ENCODE results near the gene NME5.
A peak's percentile ranks its signal among the peaks of the same experiment; 100 is the strongest.
"Not testable (repeated sequence)": the region's sequence is repeated elsewhere in the genome, so short reads cannot be mapped to it uniquely, and the experiment has no call there.

The NME5 gene, protein sequence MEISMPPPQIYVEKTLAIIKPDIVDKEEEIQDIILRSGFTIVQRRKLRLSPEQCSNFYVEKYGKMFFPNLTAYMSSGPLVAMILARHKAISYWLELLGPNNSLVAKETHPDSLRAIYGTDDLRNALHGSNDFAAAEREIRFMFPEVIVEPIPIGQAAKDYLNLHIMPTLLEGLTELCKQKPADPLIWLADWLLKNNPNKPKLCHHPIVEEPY

DNA sequence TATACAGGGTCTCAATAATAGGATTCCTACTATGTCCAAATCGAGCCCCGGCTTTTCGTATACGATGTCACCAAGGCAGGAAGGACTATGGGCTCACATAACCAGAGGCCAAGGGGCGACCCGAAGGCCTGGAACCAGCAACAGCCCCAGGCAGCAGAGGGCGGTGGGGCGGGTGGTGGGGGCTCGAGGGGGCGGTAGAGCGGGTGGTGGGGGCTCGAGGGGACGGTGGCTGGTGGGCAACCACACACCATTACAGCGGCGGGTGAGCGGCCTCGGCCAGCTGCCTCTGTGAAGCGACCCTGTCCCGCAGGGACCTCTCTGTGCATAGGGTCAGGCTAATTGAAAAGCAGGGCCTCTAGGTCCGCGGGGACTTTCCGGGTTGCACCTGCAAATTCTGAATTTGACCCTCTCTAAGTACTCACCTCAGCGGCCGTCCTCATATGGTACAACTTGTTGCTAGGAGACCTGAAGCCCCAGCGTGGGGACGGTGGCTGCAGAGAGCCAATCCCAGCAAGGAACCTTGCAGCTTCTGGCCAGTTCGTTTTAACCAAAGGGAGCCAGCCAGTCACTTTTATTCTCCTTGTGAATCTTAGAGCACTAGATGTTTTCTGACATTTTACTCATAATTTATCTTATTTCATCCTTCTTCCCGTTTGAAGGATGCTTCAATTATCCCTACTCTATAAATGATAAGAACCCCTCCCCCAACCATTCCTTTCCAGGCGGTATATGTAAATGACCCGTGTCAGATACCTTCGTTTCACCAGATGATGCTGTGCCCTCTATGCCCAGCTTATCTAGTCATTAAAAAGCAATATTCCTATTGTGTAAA is at the start of gene NME5:
NME5 (minus strand) TSS at position 480 of the 832 bp plus-strand sequence. CDS start 648 bp downstream, outside the sequence.
- no peak for FAIRE-seq

DNA sequence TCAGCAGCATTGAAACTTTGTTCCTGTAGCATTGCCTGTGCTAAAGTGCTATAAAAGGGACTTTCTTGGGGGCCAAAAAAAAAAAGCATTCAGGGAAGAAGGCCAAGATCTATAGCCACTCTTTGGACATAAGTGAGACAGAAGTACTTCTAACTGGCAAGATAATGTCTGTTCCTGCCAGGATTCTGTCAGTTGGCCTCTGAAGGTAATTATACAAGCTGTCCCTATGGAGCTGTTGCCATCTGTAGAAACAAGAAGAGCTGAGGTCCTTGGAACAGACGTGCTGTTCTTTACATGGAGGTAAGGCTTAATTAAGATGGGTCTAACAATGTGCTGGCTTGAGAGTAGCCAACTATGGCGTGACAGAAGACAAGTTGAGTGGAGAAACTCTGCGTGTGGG is 49.4 kb upstream of the NME5 start:
- DNase-seq (ENCODE audit: insufficient read length, low spot score) (no peak), FAIRE-seq (no peak)

More for the DNA sequence above, at the start of gene NME5:
- DNase-seq (ENCODE audit: insufficient read length, low spot score) = no peak

DNA sequence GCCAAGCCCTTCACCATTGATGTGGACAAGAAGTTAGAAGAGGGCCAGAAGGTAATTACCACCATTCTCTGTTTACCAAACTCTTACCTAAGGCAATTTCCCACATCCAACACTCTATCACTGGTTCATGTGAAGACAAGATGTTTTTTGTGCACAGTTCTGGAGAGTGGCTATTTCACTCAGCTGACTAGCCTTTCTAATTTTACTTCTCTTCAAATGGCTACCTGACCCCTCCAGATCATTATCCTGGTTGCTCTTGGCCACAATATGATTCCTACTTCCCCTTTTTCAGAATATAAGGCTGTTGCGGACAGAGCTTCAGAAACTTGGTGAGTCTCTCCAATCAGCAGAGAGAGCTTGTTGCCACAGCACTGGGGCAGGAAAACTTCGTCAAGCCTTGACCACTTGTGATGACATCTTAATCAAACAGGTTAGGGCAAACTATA is 46.8 kb upstream of the NME5 start:
- DNase-seq (ENCODE audit: insufficient read length, low spot score) = no peak
- no peak for FAIRE-seq

DNA sequence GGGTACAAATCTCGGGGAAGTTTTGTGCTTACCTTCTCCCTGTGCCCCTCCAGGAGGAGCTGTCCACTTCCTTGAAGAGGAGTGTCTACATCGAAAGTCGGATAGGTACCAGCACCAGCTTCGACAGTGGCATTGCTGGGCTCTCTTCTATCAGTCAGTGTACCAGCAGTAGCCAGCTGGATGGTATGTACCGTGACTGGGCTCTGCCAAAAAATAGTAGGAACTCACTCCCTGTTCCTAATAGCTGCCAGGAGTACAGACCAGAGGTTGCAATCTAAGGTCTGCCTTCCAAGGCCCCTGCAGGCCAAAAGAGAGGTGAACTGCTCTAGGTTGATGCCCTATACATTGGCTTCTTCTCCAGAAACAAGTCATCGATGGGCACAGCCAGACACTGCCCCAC is 43.6 kb upstream of the NME5 start:
- FAIRE-seq = no peak
- no peak for DNase-seq (ENCODE audit: insufficient read length, low spot score)

DNA sequence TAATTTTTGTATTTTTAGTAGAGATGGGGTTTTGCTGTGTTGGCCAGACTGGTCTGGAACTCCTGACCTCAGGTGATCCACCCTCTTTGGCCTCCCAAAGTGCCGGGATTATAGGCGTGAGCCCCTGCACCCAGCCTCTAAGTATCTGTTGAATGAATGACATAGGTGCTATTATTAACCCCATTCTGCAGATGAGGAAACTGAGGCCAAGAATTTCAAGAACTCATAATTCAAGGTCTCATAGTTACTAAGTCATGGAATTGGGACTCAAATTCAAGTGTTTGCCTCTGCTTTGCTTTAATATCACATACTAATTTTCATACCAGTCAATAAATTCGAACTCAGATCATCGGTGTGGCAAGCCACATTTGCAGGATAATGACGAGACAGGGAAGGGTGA is 41.6 kb upstream of the NME5 start:
- no peak for DNase-seq (ENCODE audit: insufficient read length, low spot score)
- FAIRE-seq = no peak

DNA sequence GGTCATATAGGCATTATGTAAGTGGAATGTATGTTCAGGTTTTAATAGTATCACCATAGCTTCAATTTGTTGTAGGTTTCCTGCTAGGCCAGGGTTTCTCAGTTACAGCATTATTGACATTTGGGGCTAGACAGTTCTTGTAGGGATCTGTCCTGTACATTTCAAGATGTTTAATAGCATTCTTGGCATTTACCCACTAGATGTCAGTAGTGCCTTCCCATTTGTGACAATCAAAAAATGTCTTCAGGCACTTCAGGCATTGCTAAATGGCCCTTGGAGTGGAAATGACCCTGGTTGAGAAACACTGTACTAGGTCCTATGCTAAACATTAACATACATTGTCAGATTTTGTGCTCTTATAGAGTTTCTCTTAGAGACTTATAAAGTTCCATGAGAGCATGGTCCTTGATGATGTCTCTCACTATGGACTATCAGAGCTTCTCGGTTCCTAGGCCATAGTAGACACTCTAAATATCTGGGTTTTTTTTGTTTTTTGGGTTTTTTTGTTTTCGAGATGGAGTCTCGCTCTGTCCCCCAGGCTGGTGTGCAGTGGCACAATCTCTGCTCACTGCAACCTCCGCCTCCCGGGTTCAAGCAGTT is 41.1 kb upstream of the NME5 start:
- peak; percentile 56 for DNase-seq (ENCODE audit: insufficient read length, low spot score)
- FAIRE-seq = no peak

DNA sequence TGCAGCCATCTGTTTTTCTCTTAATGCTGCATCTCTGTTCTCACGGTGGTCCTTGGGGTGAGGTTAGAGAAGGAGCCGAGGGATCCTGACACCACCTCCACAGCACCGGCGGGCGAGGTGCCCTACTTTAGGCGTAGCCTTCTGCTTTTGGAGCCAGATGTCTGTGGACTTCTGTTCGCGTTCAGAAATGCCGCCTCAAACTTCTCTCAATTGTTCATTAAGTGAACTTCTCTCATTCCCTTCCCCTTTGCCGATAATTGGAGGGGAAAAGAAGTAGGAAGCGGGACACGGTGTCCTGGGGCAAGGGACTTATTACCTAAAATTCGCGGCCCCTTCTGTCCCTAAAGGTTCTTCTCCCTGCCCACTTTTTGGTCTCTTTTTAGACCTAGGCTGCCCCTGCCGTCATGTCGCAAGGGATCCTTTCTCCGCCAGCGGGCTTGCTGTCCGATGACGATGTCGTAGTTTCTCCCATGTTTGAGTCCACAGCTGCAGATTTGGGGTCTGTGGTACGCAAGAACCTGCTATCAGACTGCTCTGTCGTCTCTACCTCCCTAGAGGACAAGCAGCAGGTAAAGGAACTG is 40.1 kb upstream of the NME5 start:
- DNase-seq (ENCODE audit: insufficient read length, low spot score) (no peak), FAIRE-seq (no peak)

DNA sequence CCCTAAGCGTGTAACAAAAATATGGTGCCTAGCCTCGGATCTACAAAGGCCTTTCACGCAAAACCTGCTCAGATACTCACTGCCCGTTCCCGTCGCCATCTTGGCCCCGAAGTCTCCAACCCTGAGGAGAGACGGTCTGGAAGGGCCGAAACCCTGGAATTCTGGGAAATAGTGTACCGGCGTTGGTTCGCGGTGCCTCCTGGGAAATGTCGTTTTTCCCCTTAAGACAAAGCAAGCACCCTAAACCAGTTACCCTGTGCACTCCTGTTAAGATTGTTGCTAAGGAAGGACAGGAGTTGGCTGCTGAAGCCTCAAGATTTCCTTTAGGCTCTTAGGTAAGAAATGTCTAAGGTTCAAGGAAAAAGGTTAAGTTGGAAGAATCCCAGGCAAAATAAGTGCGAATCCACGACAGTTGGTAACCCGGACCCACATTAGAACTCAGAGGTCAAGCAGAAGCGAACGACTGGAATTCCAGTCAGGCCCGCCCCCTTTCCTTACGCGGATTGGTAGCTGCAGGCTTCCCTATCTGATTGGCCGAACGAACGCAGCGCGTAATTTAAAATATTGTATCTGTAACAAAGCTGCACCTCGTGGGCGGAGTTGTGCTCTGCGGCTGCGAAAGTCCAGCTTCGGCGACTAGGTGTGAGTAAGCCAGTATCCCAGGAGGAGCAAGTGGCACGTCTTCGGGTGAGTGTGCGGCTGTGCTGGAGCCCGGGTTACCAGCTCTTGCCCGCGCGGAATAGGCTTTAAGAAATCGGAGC is 39.5 kb upstream of the NME5 start, which contains the start of the genes BRD8 and KIF20A:
BRD8 (minus strand) TSS at position 115 of the 761 bp plus-strand sequence; CDS start at position 99, 16 bp downstream.
KIF20A (plus strand) TSS at position 597 of the 761 bp plus-strand sequence. CDS start 569 bp downstream, outside the sequence.
- FAIRE-seq = peak; percentile 77

DNA sequence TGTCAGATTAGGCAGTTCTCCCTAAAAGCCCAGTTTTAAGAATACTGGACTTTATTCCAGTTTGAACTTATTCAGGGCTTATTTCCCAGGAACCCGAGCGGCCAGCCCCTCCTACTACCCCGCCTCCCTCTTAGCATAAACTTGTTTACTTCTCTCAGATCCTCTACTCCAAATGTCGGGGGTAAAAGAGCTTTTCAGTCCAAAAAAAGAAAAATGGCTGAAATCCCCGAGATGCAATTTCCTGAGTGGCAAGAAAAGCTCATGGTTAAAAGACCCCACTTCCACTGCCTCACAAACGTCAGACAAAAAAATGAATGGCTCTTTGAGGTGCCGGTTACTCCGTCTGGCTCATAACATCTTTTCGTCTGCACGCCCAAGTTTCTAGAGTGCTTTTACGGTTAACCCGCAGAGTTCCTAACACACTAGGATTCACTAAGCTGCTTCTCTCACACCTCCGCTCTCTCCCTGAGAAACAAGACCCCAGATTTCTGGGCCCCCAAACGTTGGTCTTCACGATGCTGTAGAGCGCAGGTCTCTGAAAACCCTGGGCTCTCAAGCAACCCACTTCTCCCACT is 38.8 kb upstream of the NME5 start:
- no peak for FAIRE-seq
- DNase-seq (ENCODE audit: insufficient read length, low spot score) = peak; percentile 30

More for the DNA sequence above, 39.5 kb upstream of the NME5 start, which contains the start of the genes BRD8 and KIF20A:
- DNase-seq (ENCODE audit: insufficient read length, low spot score) = peak; percentile 90

DNA sequence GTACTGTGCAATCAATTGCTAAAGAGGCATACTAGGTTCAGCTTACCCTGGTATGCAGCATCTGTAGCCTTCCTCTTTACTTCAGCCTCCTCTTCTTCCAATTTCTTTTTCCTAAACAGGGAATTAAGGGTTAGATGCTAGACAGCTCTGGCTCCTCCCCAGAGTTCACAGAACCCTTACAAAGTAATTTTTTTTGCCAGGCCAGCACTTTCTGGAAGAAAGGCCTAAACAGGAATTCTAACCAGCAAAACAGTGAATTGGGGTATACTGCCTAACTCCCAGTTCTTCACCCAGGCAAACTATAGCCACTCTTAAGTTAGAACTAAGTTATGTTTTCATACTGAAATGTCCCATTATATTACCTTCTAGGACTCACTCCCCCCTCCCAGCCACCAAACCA is 31.1 kb upstream of the NME5 start:
- DNase-seq (ENCODE audit: insufficient read length, low spot score) (no peak), FAIRE-seq (no peak)

DNA sequence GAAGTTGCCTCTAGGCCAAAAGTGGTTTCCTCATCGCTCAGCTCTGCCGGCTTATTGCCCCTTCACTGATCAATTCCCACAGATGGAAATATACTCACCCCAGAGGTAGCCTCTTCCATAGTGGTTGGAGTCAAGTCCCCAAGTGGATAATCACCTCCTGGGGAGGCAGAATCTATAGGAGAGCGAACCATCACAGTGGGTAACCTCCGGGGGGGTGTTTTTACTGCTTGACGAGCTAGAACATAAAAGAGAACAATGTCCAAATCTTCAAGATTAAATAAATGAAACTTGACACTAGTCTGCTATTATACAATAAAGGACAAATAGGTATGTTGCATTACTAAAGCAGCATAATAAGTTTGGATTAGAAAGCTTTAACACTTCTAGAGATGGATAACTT is 29.9 kb upstream of the NME5 start:
- no peak for FAIRE-seq
- no peak for DNase-seq (ENCODE audit: insufficient read length, low spot score)

DNA sequence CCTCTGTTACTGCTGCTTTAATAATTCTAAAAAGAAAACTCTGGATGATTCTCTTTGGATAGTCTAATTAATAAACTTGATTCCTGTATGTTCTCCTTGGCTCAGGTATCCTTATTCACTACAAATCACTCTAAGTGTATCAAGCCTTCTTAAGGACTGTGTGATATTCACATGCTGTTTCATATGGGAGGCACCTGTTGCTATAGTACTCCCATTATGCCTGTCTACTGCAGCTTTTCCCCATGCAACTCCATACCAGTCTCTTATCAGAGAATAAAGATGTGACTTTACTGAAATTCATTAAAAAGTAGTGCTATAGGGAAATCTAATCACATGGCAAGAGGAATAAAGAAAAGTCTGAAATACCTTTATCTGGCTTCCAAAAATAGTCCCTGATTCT is 24.5 kb upstream of the NME5 start:
- FAIRE-seq = no peak
- no peak for DNase-seq (ENCODE audit: insufficient read length, low spot score)

DNA sequence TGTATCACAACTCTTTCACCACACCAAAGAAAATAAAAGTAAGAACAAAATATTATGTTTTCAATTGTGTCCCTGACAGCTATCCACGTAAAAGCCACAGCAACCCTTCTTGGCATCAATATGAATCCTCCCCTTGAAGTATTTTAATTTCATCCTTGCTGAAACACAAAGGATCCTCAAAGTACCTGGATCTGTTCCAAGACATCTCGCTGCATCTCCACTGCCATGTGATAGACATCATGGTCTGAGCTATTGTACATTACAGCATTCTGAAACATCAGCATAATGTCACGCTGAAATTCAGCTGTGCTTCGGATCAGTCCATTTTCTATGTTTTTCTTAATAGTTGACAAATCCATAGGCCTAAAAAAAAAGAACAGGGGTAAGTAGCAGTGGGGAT is 21.5 kb upstream of the NME5 start:
- DNase-seq (ENCODE audit: insufficient read length, low spot score) = no peak
- no peak for FAIRE-seq

DNA sequence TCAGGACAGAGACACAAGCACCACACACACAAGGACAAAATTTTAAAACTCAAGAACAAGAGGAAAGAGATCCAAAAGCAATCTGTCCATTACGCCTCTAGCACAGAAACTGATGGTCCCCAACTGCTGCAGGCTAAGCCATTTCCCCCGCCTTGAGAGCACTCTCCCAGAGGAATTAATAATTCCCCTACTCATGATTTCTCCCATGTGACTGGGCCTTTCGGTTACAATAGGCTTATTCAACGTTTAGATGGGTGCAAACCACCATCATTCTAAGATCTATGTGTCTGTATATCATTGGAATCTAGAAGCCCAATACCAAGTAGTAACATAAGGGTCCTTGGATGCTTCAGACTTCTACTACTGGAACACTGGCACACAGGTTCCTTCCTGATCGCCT is 20.4 kb upstream of the NME5 start:
- FAIRE-seq (no peak), DNase-seq (ENCODE audit: insufficient read length, low spot score) (no peak)

DNA sequence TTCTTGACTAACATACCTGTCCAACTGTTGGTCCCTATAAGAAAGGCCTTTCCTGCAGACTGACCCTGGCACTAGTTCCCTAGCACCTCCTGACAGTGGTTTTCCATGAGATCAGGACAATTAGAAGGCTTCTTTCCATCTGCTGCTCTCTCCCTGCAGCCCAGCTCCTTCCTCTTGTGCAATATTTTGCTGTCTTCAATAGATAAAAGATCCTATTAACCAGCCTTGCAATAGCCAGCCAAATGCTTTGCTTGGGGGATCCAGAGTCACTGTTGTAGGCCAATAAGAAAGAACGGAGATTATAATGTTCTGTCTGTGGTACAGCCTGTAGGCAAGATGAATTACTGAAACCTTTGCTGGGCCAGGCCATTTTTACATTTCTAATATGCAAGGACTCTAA is 18.4 kb upstream of the NME5 start:
- FAIRE-seq = no peak
- DNase-seq (ENCODE audit: insufficient read length, low spot score) = no peak

DNA sequence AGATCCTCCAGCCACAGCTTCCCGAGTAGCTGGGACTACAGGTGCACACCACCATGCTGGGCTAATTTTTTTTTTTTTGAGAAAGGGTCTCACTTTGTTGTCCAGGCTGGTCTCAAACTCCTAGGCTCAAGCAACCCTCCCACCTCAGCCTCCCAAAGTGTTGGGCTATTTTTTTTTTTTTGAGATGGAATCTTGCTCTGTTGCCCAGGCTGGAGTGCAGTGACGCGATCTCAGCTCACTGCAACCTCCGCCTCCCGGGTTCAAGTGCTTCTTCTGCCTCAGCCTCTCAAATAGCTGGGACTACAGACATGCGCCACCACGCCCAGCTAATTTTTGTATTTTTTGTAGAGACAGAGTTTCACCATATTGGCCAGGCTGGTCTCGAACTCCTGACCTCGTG is 16.7 kb upstream of the NME5 start:
- not testable (repeated sequence) for FAIRE-seq; DNase-seq (ENCODE audit: insufficient read length, low spot score)

DNA sequence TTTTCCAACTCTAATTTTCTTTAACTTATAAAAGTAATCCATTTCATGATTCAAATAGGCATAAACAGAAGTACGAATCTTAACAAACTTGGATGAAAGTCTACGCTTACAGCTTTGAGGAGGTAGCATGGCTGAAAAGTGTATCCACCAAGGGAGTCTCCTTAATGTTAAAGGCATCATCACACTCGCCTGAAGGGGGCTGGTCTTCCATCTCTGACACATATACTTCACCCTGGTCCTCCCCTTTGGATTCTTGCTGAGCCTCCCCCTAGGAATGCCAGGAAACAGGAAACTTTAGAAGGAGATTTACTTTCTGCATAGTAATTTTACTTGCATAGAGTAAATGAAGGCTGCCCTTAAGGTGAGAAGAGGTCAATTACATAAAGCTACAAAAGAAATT is 10.3 kb upstream of the NME5 start:
- DNase-seq (ENCODE audit: insufficient read length, low spot score) = peak; percentile 35
- no peak for FAIRE-seq

DNA sequence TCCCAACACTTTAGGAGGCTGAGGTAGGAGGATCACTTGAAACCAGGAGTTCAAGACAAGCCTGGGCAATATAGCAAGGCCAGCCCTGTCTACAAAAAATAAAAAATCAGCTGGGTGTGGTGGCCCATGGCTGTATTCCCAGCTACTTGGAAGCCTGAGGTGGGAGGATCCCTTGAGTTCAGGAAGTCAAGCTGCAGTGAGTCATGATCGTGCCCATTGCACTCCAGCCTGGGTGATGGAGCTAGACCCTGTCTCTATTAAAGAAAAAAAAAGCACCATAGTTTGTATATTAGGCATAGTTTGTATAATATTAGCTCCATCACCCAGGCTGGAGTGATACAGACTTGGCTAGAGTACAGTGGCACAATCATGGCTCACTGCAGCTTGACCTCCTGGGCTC is 9.6 kb upstream of the NME5 start:
- DNase-seq (ENCODE audit: insufficient read length, low spot score) = no peak
- peak; percentile 49 for FAIRE-seq

DNA sequence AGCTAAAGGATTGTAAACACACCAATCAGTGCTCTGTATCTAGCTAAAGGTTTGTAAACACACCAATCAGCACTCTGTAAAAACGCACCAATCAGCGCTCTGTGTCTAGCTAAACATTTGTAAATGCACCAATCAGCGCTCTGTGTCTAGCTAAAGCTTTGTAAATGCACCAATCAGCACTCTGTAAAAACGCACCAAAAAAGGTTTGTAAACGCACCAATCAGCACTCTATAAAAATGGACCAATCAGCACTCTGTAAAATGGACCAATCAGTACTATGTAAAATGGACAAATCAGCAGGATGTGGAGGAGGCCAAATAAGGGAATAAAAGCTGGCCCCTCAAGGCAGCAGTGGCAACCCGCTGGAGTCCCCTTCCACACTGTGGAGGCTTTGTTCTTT is 4.3 kb upstream of the NME5 start:
- DNase-seq (ENCODE audit: insufficient read length, low spot score); FAIRE-seq: not testable (repeated sequence)

DNA sequence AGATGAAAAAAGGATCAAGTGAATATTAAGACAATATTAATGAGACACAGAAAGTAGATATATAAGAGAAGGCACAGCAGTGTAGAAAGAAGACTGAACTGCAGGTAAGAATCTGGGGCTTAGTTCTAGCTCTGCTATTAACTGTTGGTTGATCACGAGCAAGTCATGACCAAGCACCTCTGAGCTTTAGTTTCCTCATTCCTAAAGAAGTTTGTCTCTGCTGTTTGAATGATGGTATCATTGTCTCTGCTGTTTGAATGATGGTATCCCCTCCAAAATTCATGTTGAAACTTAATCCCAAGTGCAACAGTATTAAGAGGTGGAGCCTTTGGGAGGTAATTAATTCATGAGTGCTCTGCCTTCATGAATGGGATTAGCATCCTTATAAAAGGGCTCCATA is 2.5 kb upstream of the NME5 start:
- FAIRE-seq (no peak), DNase-seq (ENCODE audit: insufficient read length, low spot score) (no peak)
